HG02870 (cell line): ENCODE results near the gene VCAN.

Source experiments
- ATAC-seq: cut with Tn5 transposase; IDR thresholded peaks from one replicate; pipeline ENCODE4 v1.9.1; 2021; ENCODE audit warnings: mild to moderate bottlenecking, moderate library complexity; ENCODE audit not compliant: unreplicated experiment

VCAN gene

DNA sequence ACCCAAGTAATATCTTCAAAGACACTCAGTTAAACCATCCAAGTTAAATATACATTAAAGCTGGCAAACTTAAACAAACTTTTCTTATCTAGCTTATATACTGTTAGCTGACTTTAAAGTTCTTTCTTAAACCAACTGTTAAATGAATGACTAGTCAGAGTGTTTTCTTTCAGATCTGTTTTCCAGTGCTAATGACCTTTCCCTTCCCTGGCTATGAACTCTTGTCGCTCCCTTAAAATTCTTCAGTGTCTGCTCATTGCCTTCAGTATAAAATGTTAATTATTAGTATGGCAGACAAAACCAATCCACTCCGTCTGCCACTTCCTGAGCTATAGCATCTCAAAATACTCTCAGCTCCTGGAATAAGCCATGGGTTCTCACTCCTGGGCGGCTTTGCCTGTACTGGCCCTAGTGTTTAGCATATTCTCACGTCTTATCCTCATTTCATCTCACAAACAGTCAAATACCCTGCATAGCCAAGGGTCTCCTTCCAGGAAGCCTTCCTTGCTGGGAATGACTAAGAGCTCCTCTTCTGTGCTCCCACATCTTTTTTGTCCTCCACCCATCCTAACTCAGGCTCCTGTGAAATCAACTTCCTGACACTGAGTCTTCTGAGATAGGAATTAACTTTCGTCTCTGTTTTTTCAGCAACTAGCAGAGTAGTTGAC is 87.7 kb downstream of the VCAN start:
- no peak for ATAC-seq

DNA sequence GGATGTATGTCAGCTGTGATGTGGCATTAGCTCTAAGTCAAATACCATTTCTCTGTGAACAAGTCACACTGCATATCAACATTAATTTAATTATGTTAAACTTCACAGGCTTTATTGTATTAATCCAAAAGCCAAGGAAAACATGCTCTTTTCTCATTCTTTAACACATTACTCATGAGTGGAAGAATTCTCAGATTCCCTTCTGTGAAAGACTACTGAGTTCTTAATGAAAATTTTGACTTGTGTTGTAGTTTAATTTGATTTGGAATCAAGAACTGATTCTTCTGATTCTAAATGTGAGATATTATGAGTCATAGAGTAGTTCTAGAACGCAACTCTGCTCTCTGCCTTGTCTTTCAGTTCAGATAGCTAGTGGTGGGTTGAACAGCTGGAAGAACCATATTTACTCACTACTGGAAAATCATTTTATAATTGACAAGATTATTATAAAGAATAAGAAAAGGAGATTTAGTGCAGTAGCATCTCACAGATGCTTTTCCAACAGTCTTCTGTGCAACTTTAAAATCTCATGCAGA is 90.6 kb downstream of the VCAN start:
- no peak for ATAC-seq

DNA sequence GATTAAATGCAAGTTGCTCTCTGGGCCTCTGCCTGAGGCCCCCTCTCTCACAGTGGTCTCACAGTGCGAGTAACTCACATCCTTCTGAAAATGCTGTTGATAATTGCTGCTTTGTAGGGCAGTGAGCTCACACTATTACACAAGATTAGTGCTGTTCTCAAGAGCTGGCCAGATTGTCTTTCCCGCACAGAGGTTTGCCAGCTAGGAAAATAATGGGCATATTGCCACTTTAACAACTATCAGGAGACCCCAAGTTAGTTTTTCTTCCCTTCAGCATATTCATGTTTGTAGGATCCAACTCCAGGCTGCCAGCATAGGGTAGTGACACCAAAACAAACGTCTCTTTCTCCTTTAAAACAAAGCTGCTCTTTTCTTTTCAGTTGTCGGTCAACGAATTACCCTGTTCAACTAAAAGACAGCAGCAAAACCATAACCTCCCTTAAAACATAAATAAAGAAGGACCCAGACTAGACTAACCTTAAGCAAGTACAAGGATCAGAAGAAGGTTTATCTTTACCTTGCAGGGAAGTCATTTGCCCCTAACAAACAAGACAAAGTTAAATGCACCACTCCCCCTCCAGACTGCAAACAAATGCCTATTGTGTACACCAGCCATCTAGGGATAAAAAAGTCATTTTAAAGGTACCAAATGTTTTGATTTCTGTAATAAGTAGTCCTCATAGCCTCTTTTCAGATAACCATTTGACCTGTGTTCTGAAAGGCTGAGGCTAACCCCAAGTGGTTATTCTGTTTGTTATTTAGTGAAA is 91.4 kb downstream of the VCAN start:
- no peak for ATAC-seq

DNA sequence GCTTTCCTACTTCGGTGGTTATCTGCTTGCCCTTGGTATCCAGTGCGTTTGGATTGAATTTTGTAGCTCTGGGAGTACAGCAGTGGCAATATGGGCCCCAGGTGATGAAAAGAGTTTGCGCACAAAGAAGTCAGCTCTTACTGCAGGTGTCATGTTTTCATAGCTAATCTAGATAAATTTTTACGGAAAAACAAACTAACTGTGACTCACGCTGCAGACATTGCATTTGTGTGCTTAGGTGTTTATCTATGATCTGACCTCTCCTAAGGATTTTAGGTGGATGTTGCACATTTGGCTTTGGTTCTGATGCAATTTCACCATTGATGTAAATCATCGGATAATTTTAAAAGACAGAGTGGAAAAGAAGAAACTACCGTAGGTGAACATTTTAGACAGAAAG is 92.1 kb downstream of the VCAN start:
- ATAC-seq: no peak

DNA sequence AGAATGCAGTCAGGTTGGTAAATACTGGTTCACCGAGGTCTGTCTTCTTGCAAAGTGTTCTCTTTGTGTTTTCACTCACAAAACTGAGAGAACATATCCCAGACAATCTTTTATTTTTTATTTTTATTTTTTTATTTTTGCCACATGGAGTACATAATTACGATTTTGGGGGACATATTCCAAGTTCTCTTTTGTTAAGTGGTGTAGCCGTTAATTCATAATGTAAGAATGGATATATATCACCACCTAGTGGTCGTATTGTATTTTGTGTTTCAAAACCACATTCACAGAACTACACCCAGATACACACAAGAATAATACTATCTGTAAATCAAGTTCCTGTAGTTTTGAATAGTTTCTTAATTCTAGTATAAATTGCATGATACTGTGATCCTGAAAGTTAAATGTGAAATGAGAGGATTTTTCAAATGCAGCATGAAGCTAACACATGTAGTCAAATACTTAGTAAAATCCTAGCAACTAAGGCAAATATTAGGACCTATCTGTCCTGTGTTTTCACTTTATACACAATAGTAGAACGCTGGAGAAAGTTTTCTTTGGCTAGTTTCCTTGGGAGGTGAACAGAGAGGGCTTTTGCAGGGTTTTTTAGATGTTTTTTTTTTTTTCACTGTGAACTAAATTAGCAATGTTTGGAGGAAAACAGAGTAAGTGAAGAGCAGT is 92.7 kb downstream of the VCAN start:
- ATAC-seq: peak; percentile 70

DNA sequence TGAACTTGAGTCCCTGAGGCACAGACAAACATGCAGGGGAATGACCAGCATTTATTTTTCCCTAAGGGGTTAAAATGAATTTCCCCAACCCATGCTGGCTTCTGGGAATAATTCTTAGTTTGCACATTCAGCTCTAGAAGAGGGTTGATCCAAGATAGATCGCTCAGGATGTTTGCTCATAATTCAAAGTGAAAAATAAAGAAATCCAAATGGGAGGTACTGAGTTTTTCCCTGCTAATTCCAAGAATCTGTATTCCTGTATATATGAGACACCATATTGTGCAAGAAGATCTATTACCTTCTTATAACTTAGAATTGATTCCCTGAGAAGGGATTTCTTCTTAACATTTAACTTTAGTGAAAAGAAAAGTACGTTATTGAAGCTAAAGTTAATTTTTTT is 96.2 kb downstream of the VCAN start:
- no peak for ATAC-seq

DNA sequence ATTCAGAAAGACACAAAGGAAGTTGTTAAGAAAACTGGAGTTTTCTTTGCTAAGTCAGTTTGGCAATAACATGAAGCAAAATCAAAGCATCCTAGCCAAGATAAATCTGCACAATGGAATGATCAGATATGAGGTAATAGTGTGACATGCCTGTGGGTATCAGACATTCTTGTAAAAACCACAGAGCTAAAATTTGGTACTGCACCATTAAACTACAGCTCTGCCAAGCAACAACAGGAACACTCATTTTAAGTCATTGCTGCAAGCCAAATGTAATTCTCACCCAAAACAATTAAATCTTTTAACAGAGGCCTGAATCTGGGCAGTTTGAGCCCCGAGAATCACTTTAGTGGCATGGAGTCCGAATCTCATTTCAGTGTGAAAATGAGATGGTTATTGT is 96.6 kb downstream of the VCAN start:
- no peak for ATAC-seq

DNA sequence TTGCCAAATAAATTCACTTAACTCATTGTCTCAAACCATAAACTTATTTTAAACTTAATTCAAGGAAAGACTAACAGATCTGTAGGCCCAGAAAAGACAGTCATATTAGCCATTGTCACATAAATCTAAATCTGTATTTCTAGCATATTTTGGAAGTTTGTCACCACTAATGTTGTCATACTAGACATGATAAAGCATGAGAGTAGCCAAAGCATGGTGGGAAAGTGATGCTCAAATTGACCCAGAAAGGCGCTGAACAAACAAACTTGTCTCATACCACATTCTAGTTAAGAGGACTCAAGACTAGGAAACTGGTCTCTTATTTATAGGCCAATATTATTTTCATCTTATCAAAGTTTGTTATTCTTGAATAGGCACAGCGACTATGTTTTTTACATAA is 99.4 kb downstream of the VCAN start:
- no peak for ATAC-seq

DNA sequence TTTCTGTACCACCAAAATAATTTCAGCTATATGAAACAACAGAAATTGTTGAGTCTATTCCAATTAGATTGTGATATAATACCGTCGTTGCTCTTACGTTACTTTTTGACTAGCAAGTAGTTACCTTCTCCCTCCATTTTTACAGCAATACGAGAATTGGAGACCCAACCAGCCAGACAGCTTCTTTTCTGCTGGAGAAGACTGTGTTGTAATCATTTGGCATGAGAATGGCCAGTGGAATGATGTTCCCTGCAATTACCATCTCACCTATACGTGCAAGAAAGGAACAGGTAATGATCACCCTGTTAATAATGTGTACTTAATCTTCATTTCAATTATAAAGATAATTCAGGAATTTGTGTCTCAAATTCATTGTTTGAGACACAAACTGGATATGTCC is 100.7 kb downstream of the VCAN start:
- no peak for ATAC-seq

DNA sequence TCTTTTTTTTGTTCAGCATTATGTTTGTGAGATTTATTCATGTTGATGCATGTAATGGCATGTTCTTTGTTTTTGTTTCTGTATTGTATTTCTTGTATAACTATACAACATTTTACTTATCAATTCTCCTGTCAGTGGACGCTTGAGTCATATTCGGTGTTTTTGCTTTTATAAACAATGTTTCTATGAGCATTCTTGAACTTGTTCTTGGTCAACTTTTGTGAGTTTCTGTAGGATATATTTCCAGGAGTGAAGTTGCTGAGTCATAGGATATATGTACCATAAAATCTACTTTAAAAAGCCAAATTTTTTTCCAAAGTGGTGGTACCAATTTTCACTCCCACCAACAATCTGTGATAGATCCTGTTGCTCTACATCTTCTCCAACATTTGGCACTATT is 104.8 kb downstream of the VCAN start:
- ATAC-seq: no peak

DNA sequence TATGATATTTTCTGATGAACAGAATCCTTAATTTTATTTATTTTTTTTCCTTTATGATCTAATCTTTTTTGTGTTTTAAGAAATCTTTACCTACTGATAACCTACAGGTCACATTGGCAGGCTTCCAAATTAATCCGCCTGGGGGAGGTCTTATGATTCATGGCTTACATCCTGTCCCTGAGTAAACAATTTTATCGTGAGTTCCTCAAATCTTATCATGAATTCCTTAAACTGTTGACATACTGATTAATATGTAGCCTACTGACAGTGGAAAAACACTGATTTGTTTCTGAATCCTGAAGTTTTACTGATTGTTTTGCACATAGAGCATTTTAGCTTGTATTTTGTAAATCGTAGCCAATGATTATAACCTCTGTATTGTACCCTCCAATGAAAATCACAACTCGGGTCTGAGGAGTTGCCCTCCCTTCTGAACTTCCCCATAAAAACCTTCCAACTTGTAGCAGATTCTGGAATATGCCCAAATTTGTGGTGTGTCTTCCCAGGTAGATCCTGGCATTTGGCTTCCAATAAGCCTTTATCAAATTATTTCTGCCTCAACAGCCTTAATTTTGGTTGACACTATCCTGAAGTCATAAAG is 105.6 kb downstream of the VCAN start:
- ATAC-seq: no peak

DNA sequence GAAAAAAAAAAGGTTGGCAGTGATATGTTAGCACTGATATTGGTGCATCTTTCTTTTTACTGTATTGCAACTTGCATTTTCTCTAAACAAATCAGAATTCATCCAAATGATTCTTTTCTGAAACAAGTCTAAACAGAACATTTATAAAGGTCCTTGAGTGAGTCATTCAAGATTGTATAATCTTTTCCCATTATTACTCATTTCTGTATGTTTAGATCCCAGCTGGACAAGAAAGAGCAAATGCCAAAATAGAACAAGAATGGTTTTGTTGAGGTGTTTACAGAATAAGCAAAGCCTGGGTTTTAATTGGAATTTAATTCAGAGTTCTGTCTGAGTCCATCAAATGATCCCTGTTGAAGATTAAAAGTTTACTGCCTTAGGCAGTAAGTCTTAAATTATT is 112.3 kb downstream of the VCAN start:
- no peak for ATAC-seq

DNA sequence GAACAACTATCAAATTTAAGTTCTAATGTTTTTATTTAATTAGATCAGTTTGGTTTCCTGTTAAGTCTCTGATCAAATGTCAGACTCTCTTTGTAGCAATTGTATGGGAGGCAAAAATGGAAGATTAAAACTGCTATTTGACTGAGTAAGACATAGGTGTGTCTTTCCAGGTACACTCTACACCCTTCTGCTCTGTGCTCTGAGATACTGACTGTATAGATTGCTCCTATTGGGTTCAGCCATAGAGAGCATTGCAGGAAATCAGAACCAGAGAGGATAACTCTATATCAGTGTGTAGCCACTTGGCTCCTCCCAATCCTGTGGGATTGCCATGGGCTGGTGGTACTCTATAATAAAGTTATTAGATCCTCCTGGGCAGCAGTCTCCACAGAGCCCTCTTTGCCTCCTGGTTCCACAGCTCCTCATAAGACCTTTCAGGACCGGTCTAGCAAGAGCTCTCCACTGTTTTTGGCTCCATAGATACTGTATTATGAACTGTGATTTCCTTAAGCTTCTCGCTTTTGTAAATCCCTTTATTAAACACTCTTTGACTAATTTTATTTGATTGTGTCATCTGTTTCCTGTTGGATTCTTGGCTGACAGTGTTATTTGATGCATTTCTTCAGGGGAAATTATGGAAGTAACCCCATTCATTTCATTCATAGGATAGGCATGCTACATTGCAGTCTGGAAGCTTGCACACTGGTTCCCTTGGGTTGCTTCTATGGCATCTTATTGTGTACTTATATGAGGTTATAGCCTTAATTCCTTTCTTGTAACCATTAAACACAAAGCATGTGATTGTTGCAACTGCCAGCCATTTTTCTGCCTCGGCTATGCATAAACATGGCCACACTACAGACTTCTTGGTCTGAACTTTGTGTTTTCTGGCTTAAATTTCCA is 115.6 kb downstream of the VCAN start:
- ATAC-seq: no peak

DNA sequence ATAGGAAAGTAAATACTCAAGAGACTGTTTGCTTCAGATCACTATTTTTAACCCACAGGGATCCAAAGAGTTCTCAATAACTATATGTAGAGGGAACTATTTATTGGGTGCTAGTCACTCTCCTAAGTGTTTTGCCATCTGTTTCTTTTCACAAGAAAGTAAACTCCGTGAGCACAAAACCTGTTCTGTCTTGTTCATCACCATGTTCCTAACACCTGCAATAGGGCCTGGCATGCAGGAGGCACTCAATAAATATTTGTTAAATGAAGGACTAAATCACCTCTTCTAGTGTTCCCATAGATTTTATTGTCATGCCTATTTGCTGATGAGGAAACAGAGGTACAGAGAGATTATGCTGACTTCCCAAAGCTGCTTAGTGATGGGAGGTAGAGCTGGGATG is 118.2 kb downstream of the VCAN start:
- ATAC-seq: no peak

DNA sequence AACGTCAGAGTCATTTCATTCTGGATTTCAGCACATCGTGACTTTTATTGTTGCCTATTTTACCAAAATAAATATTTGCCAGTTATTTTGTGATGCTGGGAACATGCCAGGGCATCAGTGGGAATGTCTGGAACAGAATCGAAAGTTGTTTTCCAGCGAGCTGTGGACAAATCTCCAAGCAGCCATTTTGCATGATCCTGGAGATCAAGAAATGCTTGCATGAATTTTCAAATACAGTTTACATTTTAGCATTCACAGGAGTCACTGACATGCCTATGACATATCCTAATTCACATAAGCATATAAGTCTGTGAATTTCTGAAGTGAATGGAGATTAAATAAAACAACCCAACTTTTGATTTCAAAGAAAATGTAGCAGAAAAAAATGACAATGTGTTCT is 119.4 kb downstream of the VCAN start:
- ATAC-seq: no peak

DNA sequence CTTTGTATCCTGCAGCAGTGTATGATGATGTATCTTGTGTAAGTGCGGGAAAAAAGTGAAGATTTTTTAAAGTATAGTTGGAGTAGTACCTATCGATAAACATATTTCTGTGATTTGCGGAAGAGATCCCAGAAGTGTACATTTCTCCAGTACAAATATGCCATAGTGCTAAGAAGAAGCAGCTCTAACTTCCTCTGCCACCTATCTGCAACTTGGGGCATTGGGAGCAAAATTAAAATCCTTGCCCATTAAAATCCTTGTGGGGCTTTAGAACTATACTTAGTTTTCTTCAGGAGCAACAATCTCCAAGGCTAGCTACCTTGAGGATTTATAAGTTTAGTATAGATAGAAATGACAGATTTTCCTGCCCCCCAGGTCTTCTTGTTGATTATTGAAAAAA is 123.7 kb downstream of the VCAN start:
- ATAC-seq: no peak

DNA sequence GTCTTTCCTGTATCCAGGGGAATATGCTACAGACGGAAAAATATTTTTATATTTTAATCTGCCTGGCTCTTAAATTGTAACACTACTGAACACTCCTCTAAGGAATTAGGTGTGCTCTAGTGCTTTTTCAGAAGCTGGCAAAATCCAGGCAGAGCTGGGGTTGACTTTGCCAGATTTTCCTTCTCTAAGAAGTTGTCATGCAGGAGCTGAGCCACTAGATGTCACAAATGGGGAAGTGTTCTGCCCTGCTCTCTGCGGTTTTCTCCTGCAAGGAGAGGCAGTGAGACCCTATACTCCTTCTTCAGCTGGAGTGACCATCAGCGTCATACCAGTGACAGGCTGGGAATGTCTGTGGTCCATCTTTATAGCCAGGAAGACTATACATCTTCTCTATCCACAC is 136.6 kb downstream of the VCAN start:
- peak; percentile 80 for ATAC-seq

DNA sequence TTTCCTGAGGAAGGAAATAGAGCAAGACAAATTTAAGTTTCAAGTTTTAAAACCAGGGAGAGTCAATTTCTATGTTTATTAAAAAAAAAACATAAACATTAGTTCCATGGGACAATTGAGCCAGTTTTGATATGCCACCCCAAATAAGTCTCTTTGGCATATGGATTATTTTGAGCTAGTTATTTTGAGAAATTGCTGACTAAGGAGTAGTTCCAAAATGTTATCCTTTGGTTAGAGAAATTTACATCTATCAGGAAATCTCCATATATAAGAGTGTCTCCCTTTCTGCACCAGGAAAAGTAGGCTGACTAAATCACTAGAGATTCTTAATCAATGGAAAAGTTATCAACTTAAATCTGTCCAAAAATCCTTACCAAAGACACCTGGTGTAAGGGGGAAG is 143.3 kb downstream of the VCAN start:
- ATAC-seq: no peak

DNA sequence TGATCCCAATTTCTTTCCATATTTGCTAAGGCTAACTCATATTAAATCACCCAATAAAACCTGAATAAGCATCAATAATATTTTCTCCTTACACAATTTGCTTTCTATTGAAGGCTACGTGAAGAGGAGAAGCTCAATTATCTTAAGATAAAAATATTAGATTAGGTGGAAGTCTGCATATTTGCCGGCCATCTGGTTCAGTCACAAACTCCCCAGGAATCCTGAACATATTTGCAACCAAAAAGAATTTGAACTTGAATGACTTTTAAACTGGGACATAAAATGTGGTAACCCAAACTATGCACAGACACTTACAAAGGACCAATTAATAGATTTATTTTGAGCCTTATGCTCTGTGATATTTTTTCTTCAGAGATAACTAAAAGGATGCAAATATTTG is 156.8 kb downstream of the VCAN start:
- no peak for ATAC-seq
